Astrocyte (in vitro differentiated cells and primary cell): ENCODE measurements around the gene VAV2. TPM values are rescaled to one million over a fixed set of nuclear protein-coding genes. Genes with fewer than 3 reads are reported as not detected.

ENCODE experiments used
- DNase-seq: peaks from one replicate; pipeline ENCODE4 v3.0.0-alpha.2; 2010; ENCODE audit warnings: low read depth
- FAIRE-seq: peaks from 2 replicates; lab custom pipeline; 2011; peaks lifted over from hg19 to GRCh38; lab: Jason Lieb, UNC
- H2AFZ ChIP-seq: 2 replicates; pipeline ENCODE4 v1.6.0; 2012; ENCODE audit warnings: low read depth, low read length, inconsistent platforms
- H3K27ac ChIP-seq: 2 replicates; pipeline ENCODE4 v1.5.1; 2011; ENCODE audit warnings: low read depth, low read length, inconsistent platforms
- H3K27me3 ChIP-seq: 2 replicates; pipeline ENCODE4 v1.6.0; 2011; ENCODE audit warnings: low read length, inconsistent platforms; ENCODE audit not compliant: insufficient read depth
- H3K36me3 ChIP-seq: 2 replicates; pipeline ENCODE4 v1.5.1; 2011; ENCODE audit warnings: low read length, inconsistent platforms; ENCODE audit not compliant: insufficient read depth
- H3K4me1 ChIP-seq: 2 replicates; pipeline ENCODE4 v1.5.1; 2011; ENCODE audit warnings: low read length, inconsistent platforms; ENCODE audit not compliant: insufficient read depth
- H3K4me2 ChIP-seq: 2 replicates; pipeline ENCODE4 v1.6.0; 2012; ENCODE audit warnings: low read length, inconsistent platforms
- H3K4me3 ChIP-seq: 2 replicates; pipeline ENCODE4 v1.5.1; 2011; ENCODE audit warnings: low read depth, mild to moderate bottlenecking, low read length, inconsistent platforms; ENCODE audit not compliant: insufficient read depth
- H3K79me2 ChIP-seq: 2 replicates; pipeline ENCODE4 v1.6.0; 2012; ENCODE audit warnings: mild to moderate bottlenecking, low read length, inconsistent platforms; ENCODE audit not compliant: insufficient read depth
- H3K9ac ChIP-seq: 2 replicates; pipeline ENCODE4 v1.6.0; 2012; ENCODE audit warnings: mild to moderate bottlenecking, low read length, inconsistent platforms
- H3K9me3 ChIP-seq: 2 replicates; pipeline ENCODE4 v1.5.1; 2012; ENCODE audit warnings: low read depth, mild to moderate bottlenecking, low read length, inconsistent platforms; ENCODE audit not compliant: insufficient read depth
- H4K20me1 ChIP-seq: 2 replicates; pipeline ENCODE4 v1.6.0; 2012; ENCODE audit warnings: low read length, inconsistent platforms; ENCODE audit not compliant: insufficient read depth
- H3K27ac Mint-ChIP-seq: one replicate; pipeline ENCODE4 v1.8.0; 2021; ENCODE audit warnings: mild to moderate bottlenecking, mixed read lengths; ENCODE audit not compliant: unreplicated experiment
- H3K27me3 Mint-ChIP-seq: one replicate; pipeline ENCODE4 v1.8.0; 2021; ENCODE audit warnings: low read depth, mixed read lengths; ENCODE audit not compliant: unreplicated experiment
- H3K36me3 Mint-ChIP-seq: one replicate; pipeline ENCODE4 v1.8.0; 2021; ENCODE audit warnings: low read depth, mixed read lengths; ENCODE audit not compliant: unreplicated experiment
- H3K4me1 Mint-ChIP-seq: one replicate; pipeline ENCODE4 v1.8.0; 2021; ENCODE audit warnings: low read depth, mixed read lengths; ENCODE audit not compliant: unreplicated experiment
- H3K4me3 Mint-ChIP-seq: one replicate; pipeline ENCODE4 v1.8.0; 2021; ENCODE audit warnings: mild to moderate bottlenecking, moderate library complexity, mixed read lengths; ENCODE audit not compliant: unreplicated experiment
- H3K9me3 Mint-ChIP-seq: one replicate; pipeline ENCODE4 v1.8.0; 2021; ENCODE audit warnings: mild to moderate bottlenecking, mixed read lengths; ENCODE audit not compliant: unreplicated experiment
- CTCF ChIP-seq: IDR thresholded peaks from 2 replicates; pipeline ENCODE4 v1.5.1; 2011; ENCODE audit warnings: low read depth, mild to moderate bottlenecking, inconsistent platforms, low read length, moderate library complexity; ENCODE audit not compliant: insufficient read depth
- EZH2 ChIP-seq: IDR thresholded peaks from 2 replicates; pipeline ENCODE4 v1.6.1; 2012; ENCODE audit warnings: mild to moderate bottlenecking, low read length, inconsistent platforms; ENCODE audit not compliant: insufficient read depth
- total RNA-seq: library from RNA; stranded (reverse); gene quantifications from 2 replicates; pipeline ENCODE4 v1.2.1, GENCODE V29; 2021

The VAV2 gene
- total RNA-seq, 1 donor from 2014 or later = 36.5 TPM

- Mint-ChIP-seq H3K4me3 (no peak overlapping the region), H3K27me3 (no peaks in the 10 kb centered on the region), H3K9me3 (no peaks in the 10 kb centered on the region), H3K27ac (no peak overlapping the region), H3K36me3 (peaks cover 19% of the 10 kb centered on the region), H3K4me1 (no peaks in the 10 kb centered on the region)
- H3K9me3 ChIP-seq = no peaks in the 10 kb centered on the region
- H3K36me3 ChIP-seq = peaks cover 13% of the 10 kb centered on the region
- H3K4me2 ChIP-seq = no peak overlapping the region
- no peak overlapping the region for H3K9ac ChIP-seq
- H3K4me3 ChIP-seq = no peak overlapping the region
- H4K20me1 ChIP-seq = peaks cover 21% of the 10 kb centered on the region
- no peaks in the 10 kb centered on the region for H3K4me1 ChIP-seq
- TF ChIP-seq CTCF (no peak), EZH2 (no peak)
- H3K27me3 ChIP-seq = no peaks in the 10 kb centered on the region
- DNase-seq (no peak), FAIRE-seq (no peak)
- no peaks in the 10 kb centered on the region for H3K79me2 ChIP-seq
- H3K27ac ChIP-seq = no peak overlapping the region
- no peak overlapping the region for H2AFZ ChIP-seq
Measured at GRCh38 chr9:134032456-134033222, 40.5 kb upstream of the VAV2 start.

GRCh38 chr9:134031783-134032182 is 39.7 kb upstream of the VAV2 start:
- DNase-seq (no peak), FAIRE-seq (no peak)
- H3K27me3 Mint-ChIP-seq = no peaks in the 10 kb centered on the region
- H3K27ac ChIP-seq = no peak overlapping the region
- H3K27ac Mint-ChIP-seq = no peak overlapping the region
- H3K36me3 Mint-ChIP-seq = peaks cover 19% of the 10 kb centered on the region
- H3K4me2 ChIP-seq = no peak overlapping the region
- no peaks in the 10 kb centered on the region for H3K9me3 Mint-ChIP-seq
- TF ChIP-seq CTCF (no peak), EZH2 (no peak)
- no peaks in the 10 kb centered on the region for H3K79me2 ChIP-seq
- H3K4me3 ChIP-seq = no peak overlapping the region
- H3K4me1 ChIP-seq = no peaks in the 10 kb centered on the region
- H2AFZ ChIP-seq = no peak overlapping the region
- H3K9me3 ChIP-seq = no peaks in the 10 kb centered on the region
- no peaks in the 10 kb centered on the region for H3K27me3 ChIP-seq
- no peak overlapping the region for H3K4me3 Mint-ChIP-seq
- H3K4me1 Mint-ChIP-seq = no peaks in the 10 kb centered on the region
- no peak overlapping the region for H3K9ac ChIP-seq
- H4K20me1 ChIP-seq = peaks cover 29% of the 10 kb centered on the region
- H3K36me3 ChIP-seq = peaks cover 13% of the 10 kb centered on the region

- TF ChIP-seq CTCF = no peak
- no peak for TF ChIP-seq EZH2
- Histone ChIP-seq H2AFZ (no peak overlapping the region), H3K4me1 (peaks cover 5% of the 10 kb centered on the region), H3K27ac (no peak overlapping the region), H3K79me2 (no peaks in the 10 kb centered on the region), H3K9me3 (no peaks in the 10 kb centered on the region), H3K27me3 (no peaks in the 10 kb centered on the region), H4K20me1 (peaks cover 30% of the 10 kb centered on the region), H3K4me3 (no peak overlapping the region), H3K4me2 (no peak overlapping the region), H3K36me3 (peaks cover 10% of the 10 kb centered on the region), H3K9ac (no peak overlapping the region)
- H3K27ac Mint-ChIP-seq = no peak overlapping the region
- no peak for FAIRE-seq
- no peaks in the 10 kb centered on the region for H3K27me3 Mint-ChIP-seq
- H3K4me1 Mint-ChIP-seq = no peaks in the 10 kb centered on the region
- H3K4me3 Mint-ChIP-seq = no peak overlapping the region
- DNase-seq = no peak
- peaks cover 17% of the 10 kb centered on the region for H3K36me3 Mint-ChIP-seq
- no peaks in the 10 kb centered on the region for H3K9me3 Mint-ChIP-seq
Measured at GRCh38 chr9:134030821-134031470, 38.8 kb upstream of the VAV2 start.
